SIG-M5 (cell line): ENCODE data around the gene TXNIP.
A peak's percentile ranks its signal among the peaks of the same experiment; 100 is the strongest.

Experiments used
- DNase-seq: peaks from one replicate; lab custom pipeline; 2025; lab: John Stamatoyannopoulos, UW

Gene TXNIP

DNA sequence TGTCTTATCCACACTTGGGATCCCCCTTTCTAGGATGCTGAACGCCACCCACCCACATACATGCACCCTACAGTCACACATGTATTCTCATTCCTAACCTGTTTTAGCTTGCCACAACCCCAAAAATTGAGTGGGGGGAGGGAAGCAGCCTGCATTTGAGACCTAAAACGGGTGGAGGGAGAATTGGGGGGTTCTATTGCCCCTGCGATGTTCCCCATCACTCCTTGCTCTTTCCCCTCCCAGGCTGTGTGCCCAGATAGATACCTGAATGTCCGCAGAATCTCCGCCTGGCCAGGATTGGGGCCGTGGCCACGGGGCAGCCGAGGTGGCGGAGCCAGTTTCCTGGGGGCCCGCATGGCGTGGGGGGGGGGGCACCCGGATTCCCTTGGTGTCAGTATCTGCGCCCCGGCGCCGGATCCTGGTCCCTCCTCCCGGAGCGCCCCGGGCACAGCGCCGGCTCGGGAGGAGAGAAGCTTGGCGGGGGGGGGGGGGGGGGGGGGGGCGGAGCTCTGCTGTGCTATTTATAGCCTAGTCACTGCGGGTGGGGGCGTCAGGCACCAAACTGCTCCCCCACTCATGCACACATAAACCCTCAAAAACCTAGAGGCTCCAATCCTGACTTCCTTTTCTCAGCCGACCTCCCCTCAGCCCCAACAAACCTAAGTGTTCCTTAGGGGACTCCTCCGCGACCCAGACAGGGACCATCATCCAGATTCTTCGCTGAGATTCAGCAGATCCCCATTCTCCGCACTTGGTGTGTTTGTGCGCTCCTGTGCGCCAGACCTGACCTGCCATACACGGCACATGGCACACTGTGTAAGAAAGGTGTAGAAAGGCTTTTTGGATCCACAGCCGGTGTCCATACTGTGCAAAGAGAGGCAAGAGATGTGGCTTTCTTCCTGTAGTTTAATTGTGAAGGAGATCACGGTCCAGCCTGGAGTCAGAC, 33.9 kb downstream of the TXNIP start:
- DNase-seq, result no peak

DNA sequence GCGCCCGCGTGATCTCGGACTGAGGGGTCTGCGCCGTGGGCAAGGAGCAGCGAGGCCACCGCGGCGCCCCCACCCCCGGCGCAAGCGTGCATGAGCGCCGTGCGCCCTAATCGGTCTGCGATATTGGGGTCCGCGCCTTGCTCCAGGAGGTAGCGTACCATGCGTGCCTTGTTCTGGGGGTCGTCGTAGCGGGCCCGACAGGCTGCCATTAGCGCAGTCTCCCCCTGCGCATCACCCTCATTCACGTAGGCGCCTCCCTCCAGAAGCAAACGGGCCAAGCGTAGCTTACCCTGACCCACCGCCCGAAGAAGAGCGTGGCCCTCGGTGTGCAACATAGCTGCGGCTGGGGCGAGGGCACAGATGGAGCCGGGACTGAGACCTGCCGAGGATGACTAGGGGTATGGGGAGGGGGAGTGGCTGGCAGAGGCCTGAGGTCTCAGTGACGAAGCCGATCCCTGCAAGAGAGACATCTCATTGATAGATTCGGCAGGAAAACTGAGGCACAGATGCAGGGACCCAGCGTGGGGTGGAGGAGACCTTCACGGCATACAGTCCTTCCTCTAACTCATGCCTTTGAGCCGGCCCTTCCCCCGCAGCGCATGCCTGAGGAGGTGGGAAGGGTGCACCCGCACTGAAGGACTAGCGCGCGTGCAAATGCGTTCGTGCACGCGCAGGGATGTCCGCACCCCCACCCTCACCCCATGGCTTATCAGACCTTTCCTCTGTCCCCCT, 34.8 kb downstream of the TXNIP start:
- no peak for DNase-seq

DNA sequence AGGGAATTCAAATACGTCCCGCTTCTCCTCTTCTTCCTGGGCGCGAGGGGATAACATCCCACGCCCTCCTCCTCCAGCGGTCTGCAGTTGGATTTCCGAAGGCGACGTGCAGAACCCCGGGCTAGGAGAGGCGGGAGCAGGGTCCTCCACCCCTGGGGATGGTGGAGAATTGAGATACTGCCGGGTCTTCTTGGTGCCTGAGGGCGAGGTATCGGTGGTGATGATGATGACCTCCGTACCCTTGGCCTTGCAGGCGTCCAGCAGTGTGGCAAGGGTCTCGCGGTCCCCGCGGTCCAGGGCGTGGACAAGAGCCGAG, 35.3 kb downstream of the TXNIP start:
- no peak for DNase-seq

DNA sequence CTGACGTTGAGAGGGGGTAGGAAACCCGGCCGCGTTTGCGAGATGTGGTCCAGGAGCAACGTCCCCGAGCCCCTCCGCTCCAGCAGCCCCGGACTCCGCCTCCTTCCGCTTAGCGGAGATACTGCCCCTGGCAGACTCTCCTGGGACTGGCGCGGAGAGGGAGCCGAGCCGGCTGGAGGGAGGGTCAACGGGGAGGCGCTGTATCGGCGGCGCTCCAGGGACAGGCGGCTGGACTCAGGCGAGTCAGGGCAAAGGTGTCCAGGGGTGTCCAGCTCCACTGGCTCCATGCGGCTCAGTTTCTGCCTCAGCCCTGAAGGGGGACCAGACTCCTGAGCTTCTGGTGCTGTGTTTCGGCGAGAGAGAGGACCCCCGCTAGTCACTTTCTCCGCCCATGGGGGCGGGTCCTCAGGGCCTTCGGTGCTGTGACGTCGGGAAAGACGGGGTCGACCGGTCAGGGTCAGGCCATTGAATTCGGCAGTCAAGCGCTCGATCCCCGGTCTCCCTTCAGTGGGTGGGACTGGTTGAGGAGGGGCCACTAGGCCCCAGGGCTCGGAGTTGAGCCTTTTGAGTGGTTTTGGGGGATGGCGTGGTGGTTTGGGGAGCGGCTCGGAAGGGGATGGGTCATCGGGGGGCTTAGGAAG, 35.8 kb downstream of the TXNIP start:
- DNase-seq, result no peak

DNA sequence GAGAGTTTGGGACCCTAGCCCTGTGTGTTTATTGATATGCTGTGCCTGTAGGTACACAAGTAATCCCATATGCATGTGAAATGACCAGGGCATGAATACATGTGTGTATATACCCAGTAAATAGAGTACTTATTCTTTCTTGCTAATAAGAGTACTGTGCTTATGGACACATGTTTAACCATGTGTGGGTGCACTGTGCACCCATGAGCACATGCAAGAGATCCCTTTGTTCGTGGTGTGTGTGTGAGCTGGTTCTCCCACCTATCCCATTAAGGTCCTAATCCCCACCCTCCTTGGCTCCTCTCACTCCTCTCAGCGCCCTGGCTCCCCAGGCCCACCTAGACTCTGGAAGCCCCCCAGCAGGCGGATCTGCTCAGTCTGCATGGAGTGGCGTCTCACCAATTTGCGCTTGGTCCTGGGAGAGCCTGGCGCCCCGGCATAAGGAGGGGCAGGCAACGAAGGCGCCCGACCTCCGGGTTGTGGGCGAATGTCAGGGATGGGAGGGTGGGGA, 36.4 kb downstream of the TXNIP start:
- DNase-seq, result no peak

DNA sequence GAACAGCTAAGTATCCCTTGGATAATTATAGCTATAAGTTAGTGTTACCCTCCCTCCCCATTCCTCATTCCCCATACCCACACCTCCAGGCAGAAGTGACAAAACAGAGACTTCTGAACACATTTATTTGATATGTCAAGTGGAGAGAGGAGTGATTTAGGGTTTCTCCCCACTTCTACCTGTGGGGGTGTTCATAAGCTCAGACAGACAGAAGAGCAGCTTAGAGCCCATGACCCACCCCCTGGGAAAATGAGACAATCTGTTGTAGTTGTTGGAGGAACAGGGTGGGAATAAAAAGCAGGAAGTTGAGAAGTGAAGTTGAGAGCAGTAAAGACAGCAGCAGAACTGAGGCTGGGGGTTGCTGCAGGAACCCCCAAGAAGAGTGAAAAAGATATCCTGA, 37.0 kb downstream of the TXNIP start:
- DNase-seq, result no peak

DNA sequence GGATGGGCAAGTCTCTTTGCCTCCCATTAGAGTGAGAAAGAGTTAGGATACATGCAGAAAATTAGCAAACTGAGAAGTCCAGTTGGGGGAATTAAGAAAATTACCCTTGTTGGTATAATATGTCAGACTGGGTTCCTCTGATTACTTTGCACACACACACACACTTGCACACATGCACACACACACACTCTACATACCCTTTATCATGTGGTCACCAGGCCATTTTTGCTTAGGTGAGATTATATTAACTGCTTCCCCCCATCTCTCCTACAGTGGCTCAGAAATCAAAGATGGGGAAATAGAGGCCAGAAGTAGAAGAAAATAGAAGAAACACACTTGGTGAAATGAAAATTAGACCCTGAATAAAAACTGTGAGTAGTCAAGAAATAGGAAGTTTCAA, 37.6 kb downstream of the TXNIP start:
- DNase-seq, result no peak

DNA sequence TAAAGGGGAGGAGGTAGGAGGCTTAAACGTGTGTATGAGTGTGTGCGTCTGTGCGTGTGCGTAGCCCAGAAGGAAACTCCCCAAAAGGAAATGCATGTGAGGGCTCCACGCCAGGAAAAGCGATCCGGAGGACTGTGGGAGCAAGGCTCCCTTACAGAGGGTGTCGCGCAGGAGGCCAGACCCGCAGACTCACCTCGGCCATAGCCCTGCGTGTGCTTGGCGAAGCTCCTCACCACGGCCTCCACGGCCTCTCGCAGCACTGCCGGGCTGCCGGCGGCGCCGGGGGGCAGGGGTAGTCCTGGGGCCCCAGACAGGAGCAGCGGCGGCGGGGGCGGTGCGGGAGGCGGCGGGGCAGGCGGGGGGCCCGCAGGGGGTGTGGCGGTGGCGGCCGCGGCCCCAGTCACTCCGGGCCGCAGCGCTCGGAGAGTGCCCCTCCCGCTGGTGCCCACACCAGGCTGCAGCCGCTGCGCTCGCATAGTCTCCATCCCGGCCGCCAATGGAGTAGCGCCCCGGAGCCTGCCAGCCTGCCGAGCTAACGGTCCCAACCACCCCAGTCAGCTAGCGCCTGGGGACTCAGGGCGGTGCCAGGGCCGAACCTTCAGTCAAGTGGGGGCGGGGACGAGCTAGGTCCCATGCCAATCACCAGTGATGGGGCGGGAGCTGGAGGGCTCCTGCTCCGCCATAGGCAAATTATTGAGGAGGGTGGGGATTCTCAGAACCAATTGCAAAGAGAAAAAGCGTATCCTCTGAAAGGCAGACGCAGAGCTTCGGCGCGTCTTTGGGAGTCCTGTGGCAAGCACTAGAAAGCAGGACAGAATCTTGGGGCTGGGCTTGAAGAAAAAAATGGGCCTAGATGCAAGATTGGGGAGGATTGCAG, 38.7 kb downstream of the TXNIP start, which contains the start of gene LIX1L:
Gene LIX1L (minus strand): TSS at position 575 of the 877 bp plus-strand sequence. CDS start 90 bp downstream, at position 485.
- peak; percentile 98 for DNase-seq

DNA sequence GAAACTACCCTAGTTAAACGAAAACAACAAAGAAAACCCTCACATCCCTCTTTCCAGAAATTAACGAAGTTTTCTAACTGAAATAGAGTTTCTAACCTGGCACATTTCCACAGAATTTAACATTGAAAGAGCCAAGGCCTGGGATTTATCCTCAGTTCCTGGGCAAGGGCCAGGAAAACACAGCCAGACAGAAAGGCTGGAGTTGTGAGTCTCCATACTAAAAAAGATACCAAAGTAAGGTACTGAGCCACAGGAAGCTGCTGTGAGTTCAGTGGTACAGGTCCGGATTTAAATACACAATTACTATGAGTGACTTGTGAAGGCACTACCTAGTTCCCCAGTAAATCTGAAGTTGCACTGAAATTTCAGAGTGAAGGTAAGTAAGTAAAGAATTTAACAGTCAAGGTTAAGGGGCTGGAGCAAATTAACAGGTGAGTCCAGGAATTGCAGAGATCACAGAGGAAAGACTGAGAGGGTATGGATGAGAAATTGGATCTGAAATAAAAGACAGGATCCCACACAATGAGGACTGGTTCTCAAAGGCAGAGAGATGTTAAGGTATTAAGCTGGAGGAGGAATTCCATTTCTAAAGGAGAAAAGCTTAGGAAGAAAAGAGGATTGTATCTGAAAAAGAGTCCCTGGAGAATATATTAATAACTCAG, 39.5 kb downstream of the TXNIP start:
- no peak for DNase-seq

DNA sequence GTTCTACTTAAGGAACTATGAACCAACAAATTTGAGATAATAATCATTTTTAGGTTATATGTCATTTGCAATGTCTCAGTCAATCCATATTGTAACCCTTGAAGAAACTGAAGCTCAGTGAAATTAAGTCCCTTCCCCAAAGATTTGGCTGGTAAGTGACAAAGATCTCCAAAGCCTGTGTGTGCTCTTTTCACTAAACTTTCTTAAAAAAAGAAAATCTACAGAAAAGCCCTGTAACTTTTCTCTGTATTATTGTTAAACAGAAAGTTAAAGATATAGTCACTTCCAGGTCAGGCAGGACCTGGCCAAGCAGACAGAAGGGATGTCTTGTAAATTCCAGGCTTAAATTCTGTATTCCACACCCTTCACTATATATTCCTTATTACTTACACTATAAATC, 40.0 kb downstream of the TXNIP start:
- no peak for DNase-seq

DNA sequence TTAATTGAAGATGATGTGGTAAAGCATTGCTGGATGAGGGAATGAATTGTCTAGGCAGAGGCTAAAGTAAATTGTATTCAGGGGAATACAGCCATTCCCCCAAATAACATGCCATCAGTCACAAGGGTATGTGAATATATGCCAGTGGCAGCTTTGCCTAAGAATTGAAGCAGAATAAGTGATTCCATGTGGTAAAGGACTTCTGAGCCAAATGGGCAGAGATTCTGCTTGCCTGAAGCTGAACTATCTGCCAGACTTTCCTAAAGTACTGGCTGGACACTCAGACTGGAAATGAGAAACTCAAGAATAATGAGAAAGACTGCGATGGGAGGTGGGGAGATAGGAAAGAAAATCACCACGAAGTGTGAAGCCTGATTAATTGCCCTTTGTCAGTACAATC, 40.9 kb downstream of the TXNIP start:
- no peak for DNase-seq

DNA sequence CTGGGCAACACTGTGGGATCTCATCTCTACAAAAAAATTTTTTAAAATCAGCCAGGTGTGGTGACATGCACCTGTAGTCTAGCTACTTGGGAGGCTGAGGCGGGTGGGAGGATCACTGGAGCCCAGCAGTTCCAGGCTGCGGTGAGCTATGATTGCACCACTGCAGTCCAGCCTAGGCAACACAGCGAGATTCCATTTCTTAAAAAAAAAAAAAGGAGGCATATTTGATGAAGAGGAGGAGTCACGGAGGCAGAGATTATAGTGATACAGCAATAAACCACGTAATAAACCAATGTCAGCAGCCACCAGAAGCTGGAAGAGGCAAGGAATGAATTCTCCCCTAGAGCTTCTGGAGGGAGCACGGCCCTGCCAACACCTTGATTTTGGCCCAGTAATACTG, 42.5 kb downstream of the TXNIP start:
- no peak for DNase-seq

DNA sequence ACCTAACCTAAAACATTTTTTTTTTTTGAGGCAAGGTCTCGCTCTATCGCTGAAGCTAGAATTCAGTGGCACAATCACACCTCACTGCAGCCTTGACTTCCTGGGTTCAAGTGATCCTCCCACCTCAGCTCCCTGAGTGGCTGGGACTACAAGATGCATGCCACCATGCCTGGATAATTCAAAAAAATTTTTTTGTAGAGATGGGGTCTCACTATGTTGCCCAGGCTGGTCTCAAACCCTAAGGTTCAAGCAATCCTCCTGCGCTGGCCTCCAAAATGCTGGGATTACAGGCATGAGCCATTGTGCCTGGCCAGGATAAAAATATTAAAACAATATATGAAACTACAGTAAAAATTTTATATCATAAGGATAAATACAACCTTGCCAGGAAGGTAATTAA, 43.5 kb downstream of the TXNIP start:
- no peak for DNase-seq

DNA sequence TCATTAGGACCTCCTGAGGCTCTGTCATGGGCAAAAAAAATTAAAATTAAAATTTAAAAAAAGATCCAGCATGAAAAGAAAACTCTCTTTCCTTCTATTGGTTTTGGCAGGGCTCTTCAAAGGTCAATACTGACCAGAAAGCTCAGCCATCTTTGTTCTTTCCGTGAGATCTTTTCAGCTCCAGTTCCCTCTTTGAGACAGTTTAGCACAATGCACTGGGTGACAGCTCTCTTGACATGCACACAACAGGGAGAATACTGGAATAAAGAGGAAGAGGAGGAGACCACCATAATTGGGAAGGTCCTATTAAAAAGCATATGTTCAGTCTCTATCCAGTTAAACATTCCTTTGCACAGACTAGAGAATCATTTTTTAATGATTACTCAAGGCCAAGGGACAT, 44.9 kb downstream of the TXNIP start:
- no peak for DNase-seq

DNA sequence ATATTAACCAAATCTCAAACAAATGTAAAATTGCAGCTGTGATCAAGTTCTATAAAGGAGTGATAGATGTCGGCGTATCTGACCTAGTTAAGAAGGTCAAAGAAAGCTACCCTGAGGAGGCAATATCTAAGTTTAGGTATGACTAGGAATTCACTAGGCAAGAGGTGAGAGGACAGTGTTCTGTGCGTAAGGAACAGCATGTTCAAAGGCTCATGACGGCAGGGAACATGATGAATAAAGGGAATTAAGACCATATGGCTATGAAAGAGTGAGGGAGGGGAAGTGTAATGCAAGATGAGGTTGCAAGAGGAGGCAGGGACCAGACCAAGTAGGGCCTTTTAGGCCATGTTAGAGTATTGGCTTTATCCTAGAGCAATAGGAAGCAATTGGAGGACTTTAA, 47.2 kb downstream of the TXNIP start:
- no peak for DNase-seq

DNA sequence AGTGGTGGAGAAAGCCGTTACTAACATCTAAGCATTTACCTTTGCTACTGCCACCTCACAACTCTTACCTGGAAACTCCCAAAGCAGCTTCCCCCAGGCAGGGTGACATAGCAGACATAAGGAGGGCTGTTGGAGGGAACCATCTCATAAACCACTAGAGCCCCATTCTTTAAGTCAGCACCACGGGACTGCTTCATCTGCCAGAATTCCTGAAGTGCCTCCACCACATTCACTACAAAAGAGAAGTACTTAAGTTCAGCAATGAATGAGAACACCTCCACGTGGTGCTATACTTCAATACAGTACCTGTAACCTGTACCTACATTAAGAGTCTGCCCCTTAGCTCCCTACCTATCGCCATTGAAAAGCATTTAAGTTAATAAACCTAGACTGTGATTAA, 48.8 kb downstream of the TXNIP start:
- no peak for DNase-seq

DNA sequence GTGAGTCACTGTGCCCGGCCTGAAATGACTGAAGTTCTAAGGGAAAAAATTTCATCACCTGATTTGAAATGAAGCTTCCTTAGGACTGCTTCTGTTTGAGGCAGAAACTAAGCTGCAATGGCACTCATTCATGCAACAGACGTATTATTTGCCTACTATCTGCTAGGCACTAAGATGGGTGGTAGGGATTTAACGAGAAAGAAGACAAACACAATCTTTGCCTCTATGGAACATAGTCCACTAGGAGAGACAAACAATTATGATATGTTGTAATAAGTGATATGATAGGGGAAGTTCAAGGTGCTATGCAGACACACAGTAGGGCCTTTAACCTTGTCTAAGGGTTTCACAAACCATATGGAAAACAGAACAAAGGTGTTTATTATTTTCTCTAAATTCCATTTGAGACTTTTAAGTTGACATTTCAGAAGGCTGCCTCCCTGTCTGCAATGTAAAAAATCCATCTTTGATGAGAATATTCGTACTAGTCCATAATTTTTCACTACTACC, 49.8 kb downstream of the TXNIP start:
- DNase-seq, result no peak

DNA sequence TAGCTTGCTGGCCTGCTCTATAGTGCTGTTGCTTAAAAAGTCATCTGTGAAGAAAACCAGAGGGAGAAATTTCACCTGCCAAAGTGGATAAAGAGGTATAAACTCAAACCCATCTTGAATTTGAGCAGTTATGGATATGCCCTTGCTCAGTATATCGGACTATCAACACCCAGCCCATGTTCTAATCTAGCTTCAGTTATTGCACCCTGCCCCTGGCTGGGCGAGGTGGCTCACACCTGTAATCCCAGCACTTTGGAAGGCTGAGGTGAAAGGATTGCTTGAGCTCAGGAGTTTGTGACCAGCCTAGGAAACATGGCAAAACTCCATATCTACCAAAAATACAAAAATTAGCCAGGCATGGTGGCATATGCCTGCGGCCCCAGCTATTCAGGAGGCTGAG, 51.8 kb downstream of the TXNIP start:
- DNase-seq, result no peak

DNA sequence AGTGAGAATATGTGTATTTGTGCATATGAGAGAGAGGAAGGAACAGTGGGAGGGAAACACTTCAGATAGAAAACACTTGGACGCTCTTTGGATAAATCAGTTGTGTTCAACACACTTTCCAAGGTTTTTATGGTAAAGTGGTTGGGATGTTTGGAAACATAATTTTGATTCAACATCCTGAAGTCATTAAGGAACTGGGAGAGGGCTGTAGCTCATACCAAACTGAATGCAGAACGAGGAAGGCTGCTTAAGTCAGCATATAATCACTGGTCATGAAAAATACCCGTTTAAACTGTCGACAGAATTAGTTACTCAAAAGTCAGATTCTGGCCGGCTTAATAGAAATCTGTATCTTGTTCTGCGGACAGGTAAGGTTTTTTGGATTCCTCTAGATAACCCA, 53.5 kb downstream of the TXNIP start:
- no peak for DNase-seq
